Transverse colon (tissue), 4 donors: ENCODE results near the gene CREB3L4.

Experiments
- EP300 ChIP-seq: sonication (generic); formaldehyde crosslinking; IDR thresholded peaks from one replicate; pipeline ENCODE4 v1.6.1; 2017; ENCODE audit warnings: antibody characterized with exemption, low read depth
- POLR2A ChIP-seq: fragments of 450-650 bp; IDR thresholded peaks from one replicate; pipeline ENCODE4 v1.6.1; 2016; ENCODE audit warnings: antibody characterized with exemption, mild to moderate bottlenecking, moderate library complexity
- POLR2AphosphoS5 ChIP-seq, 3 donors: sonication (generic); formaldehyde crosslinking; IDR thresholded peaks; one replicate each; pipeline ENCODE4 v1.6.1; 2016; ENCODE audit warnings: antibody characterized with exemption in 3 of 3
- TF ChIP-seq, protein P1 (sequence below), 5 experiments: fragments of 200-600 bp in 3 of 5; fragments of 450-650 bp in 2 of 5; sonication (generic) in 3 of 5; IDR thresholded peaks; 1 replicate in 2 of 5; 2 replicates in 3 of 5; pipeline ENCODE4 v1.5.1; 2016 to 2017; ENCODE audit warnings: antibody characterized with exemption in 5 of 5, inconsistent platforms in 3 of 5, mild to moderate bottlenecking in 2 of 5, moderate library complexity in 1 of 5

DNA sequence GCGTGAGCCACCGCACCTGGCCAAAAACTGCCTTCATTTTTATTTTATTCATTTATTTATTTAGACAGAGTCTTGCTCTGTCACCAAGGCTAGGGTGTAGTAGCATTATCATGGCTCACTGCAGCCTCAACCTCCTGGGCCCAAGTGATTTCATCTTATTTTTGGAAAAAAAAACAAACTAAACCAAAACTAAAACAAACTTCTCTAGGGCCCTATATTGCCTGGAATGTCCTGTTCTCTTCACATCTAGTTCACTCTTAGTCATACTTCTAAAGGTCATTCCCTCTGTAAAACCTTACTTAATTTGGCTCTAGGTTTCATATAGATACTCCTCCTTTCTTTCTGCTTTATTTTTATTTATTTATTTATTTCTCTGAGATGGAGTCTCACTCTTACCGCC is 38.4 kb downstream of the CREB3L4 start:
- TF ChIP-seq, protein P1, sequence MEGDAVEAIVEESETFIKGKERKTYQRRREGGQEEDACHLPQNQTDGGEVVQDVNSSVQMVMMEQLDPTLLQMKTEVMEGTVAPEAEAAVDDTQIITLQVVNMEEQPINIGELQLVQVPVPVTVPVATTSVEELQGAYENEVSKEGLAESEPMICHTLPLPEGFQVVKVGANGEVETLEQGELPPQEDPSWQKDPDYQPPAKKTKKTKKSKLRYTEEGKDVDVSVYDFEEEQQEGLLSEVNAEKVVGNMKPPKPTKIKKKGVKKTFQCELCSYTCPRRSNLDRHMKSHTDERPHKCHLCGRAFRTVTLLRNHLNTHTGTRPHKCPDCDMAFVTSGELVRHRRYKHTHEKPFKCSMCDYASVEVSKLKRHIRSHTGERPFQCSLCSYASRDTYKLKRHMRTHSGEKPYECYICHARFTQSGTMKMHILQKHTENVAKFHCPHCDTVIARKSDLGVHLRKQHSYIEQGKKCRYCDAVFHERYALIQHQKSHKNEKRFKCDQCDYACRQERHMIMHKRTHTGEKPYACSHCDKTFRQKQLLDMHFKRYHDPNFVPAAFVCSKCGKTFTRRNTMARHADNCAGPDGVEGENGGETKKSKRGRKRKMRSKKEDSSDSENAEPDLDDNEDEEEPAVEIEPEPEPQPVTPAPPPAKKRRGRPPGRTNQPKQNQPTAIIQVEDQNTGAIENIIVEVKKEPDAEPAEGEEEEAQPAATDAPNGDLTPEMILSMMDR (IDR thresholded peaks at IDR 0.05) = no peak
- TF ChIP-seq POLR2A (no peak), EP300 (no peak), POLR2AphosphoS5 (IDR thresholded peaks at IDR 0.05) (no peak)
